ENCODE measurements around the gene EFCAB8. TPM values are rescaled to one million over a fixed set of nuclear protein-coding genes. Genes with fewer than 3 reads are reported as not detected.
A peak's percentile ranks its signal among the peaks of the same experiment; 100 is the strongest.

EFCAB8 gene
- total and polyA plus RNA-seq, 11 donors: 0.03 to 0.29 (median 0.08) TPM; not detected in 8

GRCh38 chr20:32829311-32830005, 29.3 kb upstream of the EFCAB8 start:
- no peaks in the 10 kb centered on the region for H3K27me3 ChIP-seq
- no peak overlapping the region for H3K4me3 ChIP-seq
- DNase-seq (no peak), ATAC-seq (no peak)
- H3K4me1 ChIP-seq: peaks cover 0 to 51% (median 6%) of the 10 kb centered on the region in 12 donors
- TF ChIP-seq POLR2A (IDR thresholded peaks at IDR 0.05) (no peak), CTCF (IDR thresholded peaks at IDR 0.05) (no peak)
- H3K36me3 ChIP-seq: peaks cover 0 to 75% (median 50%) of the 10 kb centered on the region in 9 donors
- no peaks in the 10 kb centered on the region for H3K9me3 ChIP-seq
- intact Hi-C loops (cut with DNase I): no loop called here
- 74 to 89% (median 75%) methylated on average over 3 of the region's 3 CpGs for WGBS, 4 donors
- peak overlapping the region in 2 of 12 donors; percentile 52 to 75 for H3K27ac ChIP-seq

GRCh38 chr20:32830437-32830836, 28.3 kb upstream of the EFCAB8 start:
- peak overlapping the region in 2 of 12 donors; percentile 52 to 75 for H3K27ac ChIP-seq
- WGBS, 4 donors: 93 to 98% (median 96%) methylated on average over 3 of the region's 3 CpGs
- H3K4me1 ChIP-seq: peaks cover 0 to 48% (median 6%) of the 10 kb centered on the region in 12 donors
- no peaks in the 10 kb centered on the region for H3K27me3 ChIP-seq
- intact Hi-C loops (cut with DNase I): no loop called here
- DNase-seq (no peak), ATAC-seq (peak in 3 of 4 donors; percentile 72 to 91 (median 76))
- H3K4me3 ChIP-seq: no peak overlapping the region
- peaks cover 0 to 83% (median 59%) of the 10 kb centered on the region in 9 donors for H3K36me3 ChIP-seq
- H3K9me3 ChIP-seq: no peaks in the 10 kb centered on the region
- TF ChIP-seq POLR2A (IDR thresholded peaks at IDR 0.05) (no peak), CTCF (IDR thresholded peaks at IDR 0.05) (no peak)

- Histone ChIP-seq H3K9me3 (no peaks in the 10 kb centered on the region), H3K27me3 (no peaks in the 10 kb centered on the region), H3K27ac (no peak overlapping the region), H3K36me3 (peaks cover 0 to 84% (median 62%) of the 10 kb centered on the region in 9 donors), H3K4me1 (peaks cover 0 to 48% (median 6%) of the 10 kb centered on the region in 12 donors), H3K4me3 (no peak overlapping the region)
- ATAC-seq: no peak
- no peak for DNase-seq
- intact Hi-C loops (cut with DNase I): no loop called here
- 56 to 72% (median 68%) methylated on average over 5 of the region's 5 CpGs for WGBS, 4 donors
- no peak for TF ChIP-seq POLR2A (IDR thresholded peaks at IDR 0.05)
- TF ChIP-seq CTCF (IDR thresholded peaks at IDR 0.05): no peak
These were observed 26.7 kb upstream of the EFCAB8 start for GRCh38 chr20:32831982-32832381.

- 73 to 86% (median 80%) methylated on average over 11 of the region's 11 CpGs for WGBS, 4 donors
- Histone ChIP-seq H3K27ac (no peak overlapping the region), H3K36me3 (peaks cover 0 to 84% (median 62%) of the 10 kb centered on the region in 9 donors), H3K9me3 (no peaks in the 10 kb centered on the region), H3K4me1 (peaks cover 0 to 43% (median 6%) of the 10 kb centered on the region in 12 donors), H3K27me3 (no peaks in the 10 kb centered on the region), H3K4me3 (no peak overlapping the region)
- TF ChIP-seq POLR2A (IDR thresholded peaks at IDR 0.05) (no peak), CTCF (IDR thresholded peaks at IDR 0.05) (no peak)
- ATAC-seq (no peak), DNase-seq (no peak)
- intact Hi-C loops (cut with DNase I): no loop called here
These were observed 26.1 kb upstream of the EFCAB8 start for GRCh38 chr20:32832664-32833063.

Data from heart left ventricle (tissue), 16 donors.